OCI-LY7 (cell line): Measurements from ENCODE around the gene PIGX.

Experiments used
- CTCF ChIP-seq: fragments of 200-600 bp; sonication (generic); conservative IDR thresholded peaks from 2 replicates; pipeline ENCODE4 v1.5.1; 2014; ENCODE audit warnings: mild to moderate bottlenecking, antibody characterized with exemption, low read length, moderate library complexity, mixed read lengths
- EZH2phosphoT487 ChIP-seq: fragments of 200-600 bp; sonication (generic); IDR thresholded peaks from 2 replicates; pipeline ENCODE4 v1.6.1; 2018; ENCODE audit warnings: low read depth, borderline replicate concordance, mild to moderate bottlenecking, mixed run types, antibody characterized with exemption, low read length, moderate library complexity, mixed read lengths

GRCh38 chr3:196757876-196758739, 45.9 kb downstream of the PIGX start:
- TF ChIP-seq CTCF (no peak), EZH2phosphoT487 (no peak)
